HCT116 (cell line): Measurements from ENCODE around the gene VPS37B.

ENCODE experiments used
- CEBPB ChIP-seq: IDR thresholded peaks from 2 replicates; pipeline ENCODE4 v1.6.1; 2012; ENCODE audit warnings: low read depth
- POLR2A ChIP-seq: IDR thresholded peaks from 2 replicates; pipeline ENCODE4 v1.7.0; 2011; ENCODE audit warnings: borderline replicate concordance; ENCODE audit not compliant: insufficient read depth, insufficient read length; ENCODE audit errors: extremely low read depth
- POLR2AphosphoS5 ChIP-seq: IDR thresholded peaks from 2 replicates; pipeline ENCODE4 v1.6.1; 2011; ENCODE audit warnings: mild to moderate bottlenecking, low read depth, low read length, moderate library complexity
- RAD21 ChIP-seq: IDR thresholded peaks from 2 replicates; pipeline ENCODE4 v1.6.1; 2012; ENCODE audit warnings: low read depth, mild to moderate bottlenecking
- SIN3A ChIP-seq: IDR thresholded peaks from 2 replicates; pipeline ENCODE4 v1.6.1; 2012; ENCODE audit warnings: low read depth
- YY1 ChIP-seq: IDR thresholded peaks from 2 replicates; pipeline ENCODE4 v1.6.1; 2011; ENCODE audit warnings: low read length, low read depth, moderate library complexity, mild to moderate bottlenecking; ENCODE audit not compliant: insufficient replicate concordance; ENCODE audit errors: extremely low read depth
- ZFX ChIP-seq: fragments of 450-650 bp; IDR thresholded peaks from 2 replicates; pipeline ENCODE4 v1.6.1; 2017
- TF ChIP-seq, protein P1 (sequence below): IDR thresholded peaks from 2 replicates; pipeline ENCODE4 v1.6.1; 2012; ENCODE audit warnings: low read depth
- TF ChIP-seq, protein P2 (sequence below), 3 experiments: fragments of 200-600 bp in 1 of 3; sonication (generic) in 1 of 3; IDR thresholded peaks in 2 of 3; conservative IDR thresholded peaks in 1 of 3; 2 replicates each; pipeline ENCODE4 v1.5.1; 2012 to 2017; ENCODE audit warnings: low read depth in 2 of 3, low read length in 2 of 3, antibody characterized with exemption in 1 of 3, borderline replicate concordance in 1 of 3, control low read depth in 1 of 3, mild to moderate bottlenecking in 1 of 3, mixed read lengths in 1 of 3, mixed run types in 1 of 3, moderate library complexity in 1 of 3; ENCODE audit not compliant: insufficient read depth in 1 of 3
- TF ChIP-seq, protein P3 (sequence below): IDR thresholded peaks from 2 replicates; pipeline ENCODE4 v1.6.1; 2012
- TF ChIP-seq, protein P4 (sequence below): IDR thresholded peaks from 2 replicates; pipeline ENCODE4 v1.6.1; 2012

DNA sequence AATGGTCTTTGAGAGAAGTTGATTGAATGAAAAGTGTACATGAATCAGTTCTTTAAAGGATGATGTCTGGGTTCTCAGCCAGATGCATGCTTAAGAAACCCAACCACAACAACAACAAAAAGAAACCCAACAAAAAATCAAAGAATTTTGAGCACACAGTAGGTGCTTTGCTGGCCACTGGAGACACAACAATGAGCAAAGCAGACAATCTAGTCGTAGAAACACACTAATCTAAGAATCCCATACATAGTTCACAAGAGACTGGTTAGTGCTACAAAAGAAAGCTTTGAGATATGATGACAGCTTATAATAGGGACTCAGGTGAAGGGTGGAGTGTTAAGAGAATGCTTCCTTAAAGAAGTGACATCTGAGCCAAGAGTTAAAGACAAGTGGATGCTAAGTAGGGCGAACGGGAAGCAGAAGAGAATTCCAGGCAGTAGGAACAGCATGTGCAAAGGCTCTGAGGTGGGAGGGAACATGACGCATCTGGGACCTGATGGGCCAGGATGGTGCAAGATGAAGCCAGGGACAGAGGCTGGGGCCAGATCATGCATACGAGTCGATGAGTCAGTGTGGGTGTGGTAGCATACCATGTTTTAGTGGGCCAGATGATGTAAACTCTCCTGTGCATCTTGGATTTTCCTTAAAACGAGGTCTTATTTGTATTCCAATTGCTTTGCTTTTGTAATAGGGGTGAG is 65.3 kb downstream of the VPS37B start:
- TF ChIP-seq POLR2A (no peak), POLR2AphosphoS5 (peak; percentile 48), RAD21 (no peak), CEBPB (peak; percentile 85), YY1 (no peak), ZFX (no peak), SIN3A (no peak; the same call in 1 of the 2 replicates)
- TF ChIP-seq, protein P1, sequence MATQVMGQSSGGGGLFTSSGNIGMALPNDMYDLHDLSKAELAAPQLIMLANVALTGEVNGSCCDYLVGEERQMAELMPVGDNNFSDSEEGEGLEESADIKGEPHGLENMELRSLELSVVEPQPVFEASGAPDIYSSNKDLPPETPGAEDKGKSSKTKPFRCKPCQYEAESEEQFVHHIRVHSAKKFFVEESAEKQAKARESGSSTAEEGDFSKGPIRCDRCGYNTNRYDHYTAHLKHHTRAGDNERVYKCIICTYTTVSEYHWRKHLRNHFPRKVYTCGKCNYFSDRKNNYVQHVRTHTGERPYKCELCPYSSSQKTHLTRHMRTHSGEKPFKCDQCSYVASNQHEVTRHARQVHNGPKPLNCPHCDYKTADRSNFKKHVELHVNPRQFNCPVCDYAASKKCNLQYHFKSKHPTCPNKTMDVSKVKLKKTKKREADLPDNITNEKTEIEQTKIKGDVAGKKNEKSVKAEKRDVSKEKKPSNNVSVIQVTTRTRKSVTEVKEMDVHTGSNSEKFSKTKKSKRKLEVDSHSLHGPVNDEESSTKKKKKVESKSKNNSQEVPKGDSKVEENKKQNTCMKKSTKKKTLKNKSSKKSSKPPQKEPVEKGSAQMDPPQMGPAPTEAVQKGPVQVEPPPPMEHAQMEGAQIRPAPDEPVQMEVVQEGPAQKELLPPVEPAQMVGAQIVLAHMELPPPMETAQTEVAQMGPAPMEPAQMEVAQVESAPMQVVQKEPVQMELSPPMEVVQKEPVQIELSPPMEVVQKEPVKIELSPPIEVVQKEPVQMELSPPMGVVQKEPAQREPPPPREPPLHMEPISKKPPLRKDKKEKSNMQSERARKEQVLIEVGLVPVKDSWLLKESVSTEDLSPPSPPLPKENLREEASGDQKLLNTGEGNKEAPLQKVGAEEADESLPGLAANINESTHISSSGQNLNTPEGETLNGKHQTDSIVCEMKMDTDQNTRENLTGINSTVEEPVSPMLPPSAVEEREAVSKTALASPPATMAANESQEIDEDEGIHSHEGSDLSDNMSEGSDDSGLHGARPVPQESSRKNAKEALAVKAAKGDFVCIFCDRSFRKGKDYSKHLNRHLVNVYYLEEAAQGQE = no peak
- TF ChIP-seq, protein P2, sequence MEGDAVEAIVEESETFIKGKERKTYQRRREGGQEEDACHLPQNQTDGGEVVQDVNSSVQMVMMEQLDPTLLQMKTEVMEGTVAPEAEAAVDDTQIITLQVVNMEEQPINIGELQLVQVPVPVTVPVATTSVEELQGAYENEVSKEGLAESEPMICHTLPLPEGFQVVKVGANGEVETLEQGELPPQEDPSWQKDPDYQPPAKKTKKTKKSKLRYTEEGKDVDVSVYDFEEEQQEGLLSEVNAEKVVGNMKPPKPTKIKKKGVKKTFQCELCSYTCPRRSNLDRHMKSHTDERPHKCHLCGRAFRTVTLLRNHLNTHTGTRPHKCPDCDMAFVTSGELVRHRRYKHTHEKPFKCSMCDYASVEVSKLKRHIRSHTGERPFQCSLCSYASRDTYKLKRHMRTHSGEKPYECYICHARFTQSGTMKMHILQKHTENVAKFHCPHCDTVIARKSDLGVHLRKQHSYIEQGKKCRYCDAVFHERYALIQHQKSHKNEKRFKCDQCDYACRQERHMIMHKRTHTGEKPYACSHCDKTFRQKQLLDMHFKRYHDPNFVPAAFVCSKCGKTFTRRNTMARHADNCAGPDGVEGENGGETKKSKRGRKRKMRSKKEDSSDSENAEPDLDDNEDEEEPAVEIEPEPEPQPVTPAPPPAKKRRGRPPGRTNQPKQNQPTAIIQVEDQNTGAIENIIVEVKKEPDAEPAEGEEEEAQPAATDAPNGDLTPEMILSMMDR (IDR thresholded peaks at IDR 0.05 in 2 of 3, conservative IDR thresholded peaks at IDR 0.05 in 1 of 3; ENCODE audit: borderline replicate concordance in 1 of 3, insufficient read depth in 1 of 3, low read depth in 2 of 3, low read length in 2 of 3) = no peak
- TF ChIP-seq, protein P3, sequence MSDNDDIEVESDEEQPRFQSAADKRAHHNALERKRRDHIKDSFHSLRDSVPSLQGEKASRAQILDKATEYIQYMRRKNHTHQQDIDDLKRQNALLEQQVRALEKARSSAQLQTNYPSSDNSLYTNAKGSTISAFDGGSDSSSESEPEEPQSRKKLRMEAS = peak; percentile 84
- TF ChIP-seq, protein P4, sequence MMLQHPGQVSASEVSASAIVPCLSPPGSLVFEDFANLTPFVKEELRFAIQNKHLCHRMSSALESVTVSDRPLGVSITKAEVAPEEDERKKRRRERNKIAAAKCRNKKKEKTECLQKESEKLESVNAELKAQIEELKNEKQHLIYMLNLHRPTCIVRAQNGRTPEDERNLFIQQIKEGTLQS = no peak
